Adrenal gland (tissue), 12 donors: ENCODE results near the gene KRT78. TPM values are rescaled to one million over a fixed set of nuclear protein-coding genes. Genes with fewer than 3 reads are reported as not detected.

ENCODE experiments used
- DNase-seq, 7 donors: peaks; one replicate each; pipeline ENCODE4 v3.0.0-alpha.2; 2019 to 2020
- H3K27ac ChIP-seq, 5 donors: fragments of 200-600 bp; sonication (generic) in 4 of 5; 1 replicate in 3 of 5; 2 replicates in 2 of 5; pipeline versions ENCODE4 v1.5.1 to v1.8.0; 2016 to 2020; ENCODE audit warnings: mild to moderate bottlenecking in 1 of 5
- H3K27me3 ChIP-seq: fragments of 200-600 bp; 2 replicates; pipeline ENCODE4 v1.8.0; 2021
- H3K36me3 ChIP-seq, 2 donors: fragments of 200-600 bp; replicated peaks in 1 of 2; 1 replicate in 1 of 2; 2 replicates in 1 of 2; pipeline versions ENCODE4 v1.5.1 to v1.8.0; 2018 to 2022
- H3K4me1 ChIP-seq, 2 donors: fragments of 200-600 bp; replicated peaks in 1 of 2; 1 replicate in 1 of 2; 2 replicates in 1 of 2; pipeline versions ENCODE4 v1.5.1 to v1.8.0; 2018 to 2021
- H3K4me3 ChIP-seq, 4 donors: fragments of 200-600 bp; sonication (generic) in 3 of 4; one replicate each; pipeline ENCODE4 v1.5.1; 2016 to 2018
- H3K9me3 ChIP-seq, 3 donors: fragments of 200-600 bp; sonication (generic) in 1 of 3; replicated peaks in 1 of 3; 1 replicate in 2 of 3; 2 replicates in 1 of 3; pipeline versions ENCODE4 v1.5.1 to v1.8.0; 2016 to 2021
- POLR2A ChIP-seq, 2 donors: fragments of 450-650 bp; IDR thresholded peaks; one replicate each; pipeline ENCODE4 v1.6.1; 2017; ENCODE audit warnings: antibody characterized with exemption in 2 of 2, mild to moderate bottlenecking in 2 of 2, moderate library complexity in 1 of 2
- WGBS, 4 donors: extraction: QIAGEN DNeasy Blood & Tissue Kit in 2 of 4; methylation state at CpG; one replicate each; pipeline versions ENCODE4 v1.1.5 to v1.1.7; 2013 to 2017; 5-methylcytosine and 5-hydroxymethylcytosine counted together
- intact Hi-C, 2 donors: fragments of 100-400 bp; cut with DNase I; formaldehyde crosslinking; loops; one replicate each; pipeline versions ENCODE4 v1.14.1 to v1.15.0; 2022 to 2023
- polyA plus RNA-seq, 3 donors: library from polyadenylated mRNA; stranded (reverse); fragments of 200-250 nt in 2 of 3; fragments of 350-450 nt in 1 of 3; fragmentation: Illumina TruSeq in 1 of 3; extraction: RNeasy Lipid Tissue Mini Kit (QIAGEN cat#74804) in 1 of 3; gene quantifications; one replicate each; pipeline ENCODE4 v1.2.3, GENCODE V29; 2013 to 2014
- total RNA-seq, 9 donors: library from RNA; depleted of rRNA in 4 of 9; stranded (reverse); fragments of >200 nt in 4 of 9; fragments of 120-200 nt in 1 of 9; fragmentation: NEBNext Ultra II Directional in 1 of 9; extraction: Animal tissue kit (Norgen Biotek cat#: 25700) in 1 of 9; gene quantifications; one replicate each; pipeline versions ENCODE4 v1.1.0 to v1.2.4, GENCODE V29; 2013 to 2023
- TF ChIP-seq, protein P1 (sequence below), 6 experiments: fragments of 450-650 bp in 4 of 6; fragments of 200-600 bp in 2 of 6; sonication (generic) in 1 of 6; IDR thresholded peaks; 1 replicate in 5 of 6; 2 replicates in 1 of 6; pipeline versions ENCODE4 v1.5.1 to v1.8.0; 2016 to 2021; ENCODE audit warnings: antibody characterized with exemption in 6 of 6, mild to moderate bottlenecking in 2 of 6, moderate library complexity in 1 of 6
- donor health status: healthy with polysubstance abuse.
- donor health status: Bipolar disorder and iron deficiency.
- donor health status: DM: yes; HTN: yes; CAD: no.
- donor health status: DM: no; HTN: no; CAD: no.
- donor health status: DM: no; HTN: no; CAD: no.
- donor health status: DM: yes; HTN: yes; CAD: no.

KRT78 gene
- total and polyA plus RNA-seq, 12 donors: 0.34 TPM; not detected in 11

DNA sequence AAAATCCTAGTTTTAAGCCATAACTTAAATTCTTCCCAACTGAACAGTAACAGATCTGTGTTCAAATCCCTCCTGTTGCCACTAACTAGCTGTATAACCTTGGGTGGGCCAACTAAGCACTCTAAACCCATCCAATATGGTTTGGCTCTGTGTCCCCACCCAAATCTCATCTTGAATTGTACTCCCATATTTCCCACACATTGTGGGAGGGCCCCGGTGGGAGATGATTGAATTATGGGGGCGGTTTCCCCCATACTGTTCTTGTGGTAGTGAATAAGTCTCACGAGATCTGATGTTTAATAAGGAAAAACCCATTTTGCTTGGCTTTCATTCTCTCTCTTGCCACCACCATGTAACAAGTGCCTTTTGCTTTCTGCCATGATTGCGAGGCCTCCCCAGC is 33.6 kb downstream of the KRT78 start:
- intact Hi-C loops: no loop called here
- H3K27me3 ChIP-seq: peaks cover 10% of the 10 kb centered on the region
- no peaks in the 10 kb centered on the region for H3K36me3 ChIP-seq
- WGBS, 4 donors: 86 to 91% (median 90%) methylated on average over 4 of the region's 4 CpGs
- no peak overlapping the region for H3K4me3 ChIP-seq
- H3K27ac ChIP-seq: no peak overlapping the region
- DNase-seq: no peak
- no peak for TF ChIP-seq POLR2A (IDR thresholded peaks at IDR 0.05)
- TF ChIP-seq, protein P1, sequence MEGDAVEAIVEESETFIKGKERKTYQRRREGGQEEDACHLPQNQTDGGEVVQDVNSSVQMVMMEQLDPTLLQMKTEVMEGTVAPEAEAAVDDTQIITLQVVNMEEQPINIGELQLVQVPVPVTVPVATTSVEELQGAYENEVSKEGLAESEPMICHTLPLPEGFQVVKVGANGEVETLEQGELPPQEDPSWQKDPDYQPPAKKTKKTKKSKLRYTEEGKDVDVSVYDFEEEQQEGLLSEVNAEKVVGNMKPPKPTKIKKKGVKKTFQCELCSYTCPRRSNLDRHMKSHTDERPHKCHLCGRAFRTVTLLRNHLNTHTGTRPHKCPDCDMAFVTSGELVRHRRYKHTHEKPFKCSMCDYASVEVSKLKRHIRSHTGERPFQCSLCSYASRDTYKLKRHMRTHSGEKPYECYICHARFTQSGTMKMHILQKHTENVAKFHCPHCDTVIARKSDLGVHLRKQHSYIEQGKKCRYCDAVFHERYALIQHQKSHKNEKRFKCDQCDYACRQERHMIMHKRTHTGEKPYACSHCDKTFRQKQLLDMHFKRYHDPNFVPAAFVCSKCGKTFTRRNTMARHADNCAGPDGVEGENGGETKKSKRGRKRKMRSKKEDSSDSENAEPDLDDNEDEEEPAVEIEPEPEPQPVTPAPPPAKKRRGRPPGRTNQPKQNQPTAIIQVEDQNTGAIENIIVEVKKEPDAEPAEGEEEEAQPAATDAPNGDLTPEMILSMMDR (IDR thresholded peaks at IDR 0.05): no peak
- no peaks in the 10 kb centered on the region for H3K9me3 ChIP-seq
- no peaks in the 10 kb centered on the region for H3K4me1 ChIP-seq

DNA sequence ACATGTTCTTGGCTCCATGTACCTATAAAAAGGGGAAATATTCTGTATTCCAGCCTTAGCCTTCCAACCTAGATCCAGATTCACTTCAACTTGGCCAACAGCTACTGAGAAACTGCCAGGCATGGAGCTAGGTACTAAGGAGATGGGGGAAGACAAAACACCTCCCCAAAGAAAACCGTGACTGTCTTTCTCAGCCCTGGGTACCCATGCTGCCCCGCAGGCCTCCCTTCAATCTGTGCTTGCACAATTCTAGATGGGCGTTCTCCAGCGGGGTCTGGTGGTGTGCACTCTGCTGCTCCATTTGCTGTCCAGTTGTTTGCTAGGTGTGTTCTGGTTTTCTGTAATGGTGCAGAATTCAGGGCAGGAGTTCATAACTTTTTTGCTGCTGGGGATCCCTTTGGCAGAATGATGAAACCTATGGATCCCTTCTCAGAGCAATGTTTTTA is 34.1 kb downstream of the KRT78 start:
- Histone ChIP-seq H3K9me3 (no peaks in the 10 kb centered on the region), H3K27me3 (peaks cover 9% of the 10 kb centered on the region), H3K27ac (no peak overlapping the region), H3K4me1 (no peaks in the 10 kb centered on the region), H3K4me3 (no peak overlapping the region), H3K36me3 (no peaks in the 10 kb centered on the region)
- TF ChIP-seq POLR2A (IDR thresholded peaks at IDR 0.05): no peak
- TF ChIP-seq, protein P1 (IDR thresholded peaks at IDR 0.05): no peak
- no peak for DNase-seq
- 70 to 95% (median 83%) methylated on average over 4 of the region's 4 CpGs for WGBS, 4 donors
- intact Hi-C loops: no loop called here

DNA sequence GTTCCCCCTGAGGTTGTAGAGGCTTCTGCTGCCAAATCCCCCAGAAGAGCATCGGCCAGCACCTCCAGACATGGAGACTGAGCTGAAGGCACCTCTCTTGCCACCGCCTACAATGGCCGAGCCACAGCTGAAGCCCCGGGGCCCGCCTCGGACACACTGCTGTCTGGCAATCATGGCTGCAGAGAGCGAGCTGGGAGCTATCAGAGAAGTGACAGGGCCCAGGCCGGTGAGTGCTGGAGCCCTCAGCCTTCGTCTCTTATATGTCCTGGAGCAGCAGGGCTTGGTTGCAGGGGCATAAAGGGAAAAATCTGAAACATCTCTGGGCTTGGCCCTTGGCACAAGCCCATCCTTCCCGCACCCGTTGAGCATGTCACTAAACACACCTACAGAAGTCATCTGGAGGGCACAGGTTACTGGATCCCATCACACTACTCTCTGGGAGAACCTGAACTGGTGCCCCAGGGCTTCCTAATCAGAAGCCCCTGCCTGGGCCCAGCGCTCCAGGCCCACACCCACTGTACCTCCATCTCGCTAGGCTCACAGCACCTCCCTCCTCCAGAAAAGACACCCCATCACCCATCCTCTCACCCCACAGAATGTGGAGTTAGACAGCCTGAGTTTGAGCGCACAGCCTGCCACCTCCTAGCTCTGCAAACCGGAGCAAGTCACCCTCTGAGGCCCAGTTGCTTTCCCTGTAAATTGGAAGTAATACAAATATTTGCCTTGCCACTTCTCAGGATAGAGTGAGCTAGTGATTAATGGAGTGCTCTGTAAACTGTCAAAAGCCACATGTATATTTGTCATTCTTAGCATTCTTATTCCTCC is 34.7 kb downstream of the KRT78 start, which contains the start of gene KRT4:
Gene KRT4 (minus strand): TSS at position 232 of the 825 bp plus-strand sequence. CDS start 58 bp downstream, at position 174.
- WGBS, 4 donors: 82 to 96% (median 87%) methylated on average over 4 to 15 of the region's 15 CpGs
- Histone ChIP-seq H3K4me3 (no peak within 1 kb of the TSS), H3K4me1 (no peaks in the 10 kb centered on the region), H3K27ac (no peak within 1 kb of the TSS), H3K27me3 (peaks cover 2% of the 10 kb centered on the region), H3K36me3 (no peaks in the 10 kb centered on the region), H3K9me3 (no peaks in the 10 kb centered on the region)
- intact Hi-C loops: no loop called here
- TF ChIP-seq, protein P1 (IDR thresholded peaks at IDR 0.05): no peak
- no peak for TF ChIP-seq POLR2A (IDR thresholded peaks at IDR 0.05)
- no peak for DNase-seq

DNA sequence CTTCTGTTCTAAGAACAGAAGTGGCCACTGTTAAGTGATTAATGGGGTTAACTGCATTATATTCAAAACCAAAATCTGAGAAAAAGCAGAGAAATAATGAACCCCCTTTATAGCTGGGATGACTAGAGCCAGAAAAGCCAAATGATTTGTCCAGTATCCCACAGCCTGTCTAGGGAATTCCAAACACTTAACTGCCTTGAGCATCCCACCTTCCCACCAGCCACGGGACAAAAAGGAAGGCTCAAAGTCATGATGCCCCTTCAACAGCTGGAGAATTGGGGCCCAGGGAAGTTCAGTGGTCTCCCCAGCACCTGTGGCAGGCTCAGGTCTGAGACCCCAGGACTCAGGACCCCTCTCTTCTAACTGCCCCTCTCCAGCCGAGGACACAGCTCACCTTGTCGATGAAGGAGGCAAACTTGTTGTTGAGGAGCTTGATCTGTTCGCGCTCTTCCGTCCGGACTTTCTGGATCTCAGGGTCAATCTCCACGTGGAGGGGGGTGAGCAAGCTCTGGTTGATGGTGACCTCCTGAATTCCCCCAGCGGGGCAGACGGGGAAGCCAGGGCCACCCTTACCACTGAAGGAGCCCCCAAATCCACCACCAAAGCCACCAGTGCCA is 35.5 kb downstream of the KRT78 start:
- no peaks in the 10 kb centered on the region for H3K36me3 ChIP-seq
- TF ChIP-seq POLR2A (IDR thresholded peaks at IDR 0.05): no peak
- TF ChIP-seq, protein P1 (IDR thresholded peaks at IDR 0.05): no peak
- no peak for DNase-seq
- WGBS, 4 donors: 70 to 90% (median 82%) methylated on average over 1 to 10 of the region's 10 CpGs
- H3K4me3 ChIP-seq: no peak overlapping the region
- intact Hi-C loops: no loop called here
- no peaks in the 10 kb centered on the region for H3K9me3 ChIP-seq
- no peak overlapping the region for H3K27ac ChIP-seq
- no peaks in the 10 kb centered on the region for H3K4me1 ChIP-seq
- H3K27me3 ChIP-seq: no peaks in the 10 kb centered on the region
